Activated CD4-positive, alpha-beta T cell treated with anti-CD3 and anti-CD28 coated beads, Interleukin-2, amount 50 U/mL, for 1 hour (primary cell): ENCODE data around the gene LATS2.
"Not testable (repeated sequence)": the region's sequence is repeated elsewhere in the genome, so short reads cannot be mapped to it uniquely, and the experiment has no call there.

ENCODE experiments used
- DNase-seq: peaks from one replicate; pipeline ENCODE4 v3.0.0-alpha.2; 2020

The LATS2 gene

GRCh38 chr13:20989656-20990321, 71.6 kb downstream of the LATS2 start:
- no peak for DNase-seq

DNA sequence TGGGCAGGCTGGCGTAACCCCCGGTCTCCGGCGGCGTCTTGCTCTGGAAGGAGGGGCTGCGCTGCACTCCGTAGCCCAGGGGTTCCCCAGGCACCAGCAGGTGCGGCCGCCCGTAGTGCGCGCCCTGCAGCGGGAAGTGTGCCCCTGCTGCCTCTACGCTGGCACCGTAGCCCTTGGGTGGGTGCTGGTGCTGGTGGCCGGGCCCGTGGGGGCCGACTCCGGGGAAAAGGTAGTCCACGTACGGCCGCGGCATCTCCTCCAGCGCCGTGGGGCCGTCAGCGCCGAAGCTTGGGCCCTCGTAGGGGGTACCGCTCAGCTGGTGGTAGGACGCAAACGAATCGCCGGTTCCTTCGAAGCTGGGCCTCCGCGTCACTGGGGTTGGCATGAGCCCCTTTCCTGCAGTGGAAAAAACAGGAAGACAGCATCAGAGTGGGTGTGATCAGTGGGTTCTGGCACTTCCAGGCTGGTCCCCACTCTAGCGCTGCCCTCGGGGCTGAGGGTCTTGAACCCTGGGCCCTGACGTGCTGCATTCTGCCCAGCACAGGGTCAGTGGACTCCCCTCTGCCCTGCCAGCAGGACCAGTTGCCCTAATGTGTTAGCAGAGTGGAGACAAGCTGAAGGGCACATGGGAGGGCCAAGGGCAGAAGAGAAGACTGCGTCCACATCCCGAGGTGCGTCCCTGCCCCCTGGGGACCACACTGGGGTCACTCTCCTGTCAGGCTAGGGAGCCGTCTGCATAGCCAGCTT, 72.3 kb downstream of the LATS2 start:
- DNase-seq, result no peak

DNA sequence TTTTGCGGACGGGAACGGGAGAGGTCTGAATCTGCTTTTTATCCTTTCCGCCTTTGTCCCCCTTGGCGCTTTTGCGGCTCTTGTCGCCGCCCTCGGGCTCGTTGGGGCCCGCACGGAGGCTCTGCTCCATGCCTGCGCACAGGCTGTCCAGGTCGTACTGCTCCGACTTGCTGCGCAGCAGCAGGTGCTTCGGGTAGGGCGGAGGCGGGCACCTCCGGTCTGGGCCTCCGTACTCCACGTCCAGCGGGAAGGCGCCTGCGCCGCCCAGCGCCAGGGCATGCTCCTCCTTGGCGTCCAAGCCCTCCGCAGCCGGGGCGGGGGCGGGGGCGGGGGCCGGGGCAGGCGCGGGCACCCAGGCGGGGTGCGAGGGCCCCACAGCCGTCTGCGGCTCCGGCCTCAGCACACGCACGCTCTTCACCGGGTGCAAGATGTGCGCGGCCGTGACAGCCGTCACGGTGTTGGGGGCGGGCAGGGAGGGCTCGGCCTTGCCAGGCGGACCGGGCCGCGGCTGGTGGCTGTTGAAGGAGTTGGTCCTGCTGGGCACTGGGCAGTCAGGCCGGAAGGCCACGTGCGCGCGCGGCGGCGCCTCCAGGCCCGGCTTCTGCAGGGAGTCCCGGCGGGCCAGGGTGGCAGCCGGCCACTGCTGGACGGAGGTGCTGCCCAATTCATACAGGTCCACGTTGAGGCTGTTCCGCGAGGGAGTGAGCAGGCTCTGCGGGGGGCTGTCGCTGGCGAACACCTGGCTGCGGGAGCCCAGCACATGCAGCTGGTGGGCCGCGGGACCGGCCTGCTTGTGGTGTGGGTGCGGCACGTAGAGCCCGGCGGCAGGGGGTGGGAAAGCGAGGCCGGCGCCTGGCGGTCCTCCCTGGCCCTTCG, 73.1 kb downstream of the LATS2 start:
- no peak for DNase-seq

GRCh38 chr13:20987599-20987998, 73.8 kb downstream of the LATS2 start:
- no peak for DNase-seq

GRCh38 chr13:20984879-20985278, 76.5 kb downstream of the LATS2 start:
- DNase-seq, result no peak

DNA sequence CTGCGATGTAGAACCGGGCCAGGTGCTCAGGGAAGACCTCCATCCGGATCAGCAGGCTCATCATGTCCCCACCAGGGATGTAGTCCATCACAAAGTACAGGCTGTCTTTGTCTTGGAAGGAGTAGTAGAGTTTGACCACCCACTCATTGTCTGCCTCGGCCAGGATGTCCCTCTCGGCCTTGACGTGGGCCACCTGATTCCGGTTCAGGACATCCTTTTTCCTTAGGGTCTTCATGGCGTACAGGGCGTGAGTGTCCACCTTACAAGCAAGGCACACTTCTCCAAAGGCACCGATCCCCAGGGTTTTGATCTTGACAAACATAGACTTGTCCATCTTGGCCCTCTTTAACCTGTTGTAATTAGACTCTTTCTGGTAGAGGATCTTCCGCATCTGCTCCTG, 78.0 kb downstream of the LATS2 start:
- no peak for DNase-seq

GRCh38 chr13:20981370-20982095, 79.9 kb downstream of the LATS2 start:
- no peak for DNase-seq

DNA sequence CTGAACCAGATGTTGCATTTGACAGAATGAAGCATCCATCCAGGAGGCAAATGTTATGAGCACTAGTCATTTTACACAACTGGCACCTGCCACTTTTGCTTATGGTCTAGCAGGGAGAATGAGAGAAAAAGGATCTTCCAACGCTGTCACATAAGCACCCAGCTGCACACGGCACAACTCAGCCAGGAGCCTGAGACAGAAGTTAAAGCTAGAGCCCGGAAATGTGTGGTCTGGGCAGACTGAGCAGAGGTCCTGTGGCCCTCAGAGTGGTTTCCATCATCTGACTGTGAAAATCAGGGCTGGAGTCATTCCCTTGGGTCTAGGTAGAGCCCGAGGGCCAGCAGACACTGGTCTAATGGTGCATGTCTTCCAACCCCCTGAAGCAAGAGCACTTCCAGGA, 80.5 kb downstream of the LATS2 start:
- DNase-seq, result no peak

DNA sequence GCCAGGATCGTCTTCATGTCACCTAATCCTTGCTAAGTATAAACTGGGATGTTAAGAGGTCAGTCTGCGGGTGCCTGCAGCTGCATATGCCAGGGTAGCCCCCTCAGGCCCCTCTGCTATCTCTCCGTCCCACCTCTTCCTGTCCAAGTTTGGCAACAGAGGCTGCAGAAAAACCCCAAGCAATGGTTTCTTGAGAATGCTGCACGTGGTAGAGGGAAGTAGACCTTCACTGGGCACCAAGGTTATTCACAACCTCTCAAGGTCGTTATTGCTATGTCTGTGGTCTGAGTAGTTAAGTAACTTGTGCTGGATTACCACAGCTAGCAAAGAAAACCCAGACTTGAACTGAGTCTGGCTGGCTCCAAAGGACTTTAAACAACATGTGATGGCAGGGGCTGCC, 81.0 kb downstream of the LATS2 start:
- DNase-seq, result no peak

DNA sequence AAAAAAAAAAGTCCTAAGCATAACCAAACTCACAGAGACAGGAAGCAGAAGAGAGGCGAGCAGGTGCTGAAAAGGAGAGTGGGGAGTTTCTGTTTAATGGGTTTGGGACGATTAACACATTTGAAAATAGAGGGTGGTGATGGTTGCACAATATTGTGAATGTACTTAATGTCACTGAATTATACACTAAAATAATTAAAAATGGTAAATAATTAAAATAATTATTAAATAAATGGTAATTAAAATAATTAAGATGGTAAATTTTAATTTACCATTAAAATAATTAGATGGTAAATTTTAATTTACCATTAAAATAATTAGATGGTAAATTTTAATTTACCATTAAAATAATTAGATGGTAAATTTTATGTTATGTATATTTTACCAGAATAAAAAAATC, 84.0 kb downstream of the LATS2 start:
- DNase-seq, result no peak

- no peak for DNase-seq
Measured at GRCh38 chr13:20974981-20975585, 86.3 kb downstream of the LATS2 start.

DNA sequence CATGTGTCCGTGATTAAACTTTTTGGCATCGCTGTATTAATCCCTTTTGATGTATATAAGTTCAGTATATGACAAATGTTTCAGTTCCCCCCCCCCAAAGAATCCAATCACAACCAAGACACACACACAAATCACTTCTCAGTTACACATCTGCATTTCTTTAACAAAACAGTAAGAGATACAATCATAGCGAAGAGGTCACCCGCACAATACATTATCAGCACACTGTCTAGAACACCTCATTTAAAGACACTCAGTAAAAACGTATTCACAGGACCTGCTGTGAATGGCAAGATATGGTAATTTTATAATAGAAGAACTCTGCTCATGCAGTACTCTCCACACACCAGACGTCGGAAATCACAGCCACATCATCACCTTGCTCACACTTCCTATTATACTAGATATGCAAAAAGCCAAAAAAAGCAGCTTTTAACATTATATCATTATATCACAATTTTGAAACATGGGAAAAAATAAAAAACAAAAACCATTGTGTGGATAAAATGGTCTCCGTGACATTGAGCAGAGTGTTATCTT, 87.4 kb downstream of the LATS2 start:
- no peak for DNase-seq

DNA sequence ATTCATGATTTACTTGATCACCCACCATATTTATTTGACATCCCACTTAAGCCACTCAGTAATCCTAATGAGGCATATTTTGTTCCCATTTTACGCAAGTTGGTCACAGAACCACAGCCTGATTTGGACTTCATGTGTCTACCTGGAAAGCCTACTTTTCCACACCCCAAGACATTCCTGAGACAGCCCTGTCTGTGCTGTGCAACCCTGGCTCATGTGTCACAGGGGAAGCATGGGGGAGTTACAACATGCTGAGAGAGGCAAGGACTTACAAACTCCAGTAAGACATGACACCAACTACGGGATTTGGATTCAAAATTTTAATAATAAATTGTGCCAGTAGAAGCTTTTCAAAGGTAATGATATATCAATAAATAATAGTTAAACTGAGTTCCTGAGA, 88.7 kb downstream of the LATS2 start:
- no peak for DNase-seq

DNA sequence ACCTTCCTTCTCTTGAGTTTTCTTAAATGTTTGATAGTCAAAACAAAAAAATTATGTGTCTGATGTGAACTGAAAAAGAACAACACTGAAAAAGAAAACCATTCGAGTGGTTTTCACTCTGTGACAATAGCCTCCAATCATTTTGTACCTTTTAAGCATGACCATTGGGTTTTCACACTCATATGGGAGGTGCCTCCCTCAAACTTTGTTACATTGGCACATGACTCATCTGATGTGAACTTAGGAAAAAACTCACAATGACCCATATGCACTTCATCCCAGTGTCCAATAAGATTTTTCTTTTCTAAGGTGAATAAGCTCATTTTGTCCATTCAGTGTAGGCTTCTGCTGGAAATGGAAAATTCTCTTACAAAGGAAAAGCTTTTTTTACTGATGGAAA, 92.2 kb downstream of the LATS2 start:
- no peak for DNase-seq

GRCh38 chr13:20968745-20969144, 92.6 kb downstream of the LATS2 start:
- no peak for DNase-seq

DNA sequence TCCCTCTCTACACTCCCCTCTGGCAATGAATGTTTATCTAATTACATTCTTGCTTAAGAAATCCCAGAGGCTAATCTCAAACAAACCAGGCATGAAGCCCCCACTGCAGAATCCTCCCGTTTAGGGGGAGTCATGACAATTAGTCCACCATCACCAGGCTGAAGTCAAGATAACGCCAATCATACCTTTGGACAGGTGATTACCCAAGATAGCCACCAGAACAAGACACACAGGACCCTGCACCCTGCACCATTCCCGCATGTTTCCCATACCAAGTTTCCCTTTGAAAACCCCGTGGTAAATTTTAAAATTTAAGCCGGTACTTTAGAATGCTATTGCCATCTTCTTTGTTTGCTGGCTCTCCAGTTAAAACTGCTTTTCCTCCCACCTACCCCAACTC, 94.0 kb downstream of the LATS2 start:
- DNase-seq, result no peak

- no peak for DNase-seq
Measured at GRCh38 chr13:20964904-20965303, 96.5 kb downstream of the LATS2 start.

DNA sequence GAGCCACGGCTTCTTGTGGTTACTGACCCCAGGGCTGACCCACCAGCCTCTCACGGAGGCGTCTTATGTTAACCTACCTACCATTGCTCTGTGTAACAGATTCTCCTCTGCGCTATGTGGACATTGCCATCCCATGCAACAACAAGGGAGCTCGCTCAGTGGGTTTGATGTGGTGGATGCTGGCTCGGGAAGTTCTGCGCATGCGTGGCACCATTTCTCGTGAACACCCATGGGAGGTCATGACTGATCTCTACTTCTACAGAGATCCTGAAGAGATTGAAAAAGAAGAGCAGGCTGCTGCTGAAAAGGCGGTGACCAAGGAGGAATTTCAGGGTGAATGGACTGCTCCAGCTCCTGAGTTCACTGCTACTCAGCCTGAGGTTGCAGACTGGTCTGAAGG, 99.7 kb downstream of the LATS2 start:
- DNase-seq, result not testable (repeated sequence)

- DNase-seq, result no peak
Measured at GRCh38 chr13:20960663-20961309, 100.6 kb downstream of the LATS2 start.

DNA sequence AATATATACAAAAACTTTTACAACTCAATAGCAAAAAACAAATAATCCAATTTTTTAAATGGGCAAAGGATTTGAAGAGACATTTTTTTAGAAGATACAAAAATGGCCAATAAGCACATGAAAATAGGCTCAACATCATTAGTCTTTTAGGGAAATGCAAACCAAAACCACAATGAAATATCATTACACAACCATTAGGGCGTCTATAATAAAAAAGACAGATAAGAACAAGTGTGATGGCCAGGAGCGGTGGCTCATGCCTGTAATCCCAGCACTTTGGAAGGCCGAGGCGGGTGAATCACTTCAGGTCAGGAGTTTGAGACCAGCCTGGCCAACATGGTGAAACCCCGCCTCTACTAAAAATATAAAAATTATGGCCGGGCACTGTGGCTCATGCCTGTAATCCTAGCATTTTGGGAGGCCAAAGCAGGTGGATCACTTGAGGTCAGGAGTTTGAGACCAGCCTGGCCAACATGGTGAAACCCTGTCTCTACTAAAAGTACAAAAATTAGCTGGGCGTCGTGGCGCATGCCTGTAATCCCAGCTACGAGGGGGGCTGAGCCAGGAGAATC, 104.3 kb downstream of the LATS2 start:
- not testable (repeated sequence) for DNase-seq

DNA sequence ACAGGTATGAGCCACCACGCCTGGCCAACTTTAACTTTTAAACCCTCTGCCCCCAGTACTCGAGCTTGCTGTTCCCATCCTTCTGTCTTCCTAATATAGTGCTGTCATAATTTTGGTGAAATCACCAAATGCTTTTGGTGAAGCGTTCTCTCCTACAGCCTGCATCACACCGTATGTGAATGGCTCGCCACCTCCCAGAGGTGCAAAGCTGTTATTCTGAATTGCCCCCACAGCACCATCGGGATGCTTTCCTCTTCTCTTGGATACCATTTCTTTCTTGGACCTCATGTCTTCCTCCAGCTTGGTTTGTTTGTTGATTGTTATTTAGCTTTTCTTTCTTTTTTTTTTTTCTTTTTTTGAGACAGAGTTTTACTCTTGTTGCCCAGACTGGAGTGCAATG, 105.9 kb downstream of the LATS2 start:
- no peak for DNase-seq
